Measurements from ENCODE around the gene BAZ2B.

DNA sequence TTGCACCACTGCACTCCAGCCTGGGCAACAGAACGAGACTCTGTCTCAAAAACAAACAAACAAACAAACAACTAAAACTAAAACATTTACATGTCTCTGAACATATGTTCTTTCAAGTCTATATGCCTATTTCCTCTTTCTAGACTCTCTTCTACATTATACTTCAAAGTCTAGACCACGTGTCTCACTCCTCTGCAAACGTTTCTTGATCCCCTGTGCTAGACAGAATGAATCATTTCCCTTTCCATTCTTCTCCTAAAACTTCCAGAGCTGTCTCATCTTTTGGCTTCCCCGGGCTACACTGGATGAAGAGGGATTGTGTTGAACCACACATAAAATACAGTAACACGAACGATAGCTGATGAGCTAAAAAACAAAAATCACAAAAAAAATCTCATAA, 67.1 kb downstream of the BAZ2B start:
- TF ChIP-seq, protein P1, sequence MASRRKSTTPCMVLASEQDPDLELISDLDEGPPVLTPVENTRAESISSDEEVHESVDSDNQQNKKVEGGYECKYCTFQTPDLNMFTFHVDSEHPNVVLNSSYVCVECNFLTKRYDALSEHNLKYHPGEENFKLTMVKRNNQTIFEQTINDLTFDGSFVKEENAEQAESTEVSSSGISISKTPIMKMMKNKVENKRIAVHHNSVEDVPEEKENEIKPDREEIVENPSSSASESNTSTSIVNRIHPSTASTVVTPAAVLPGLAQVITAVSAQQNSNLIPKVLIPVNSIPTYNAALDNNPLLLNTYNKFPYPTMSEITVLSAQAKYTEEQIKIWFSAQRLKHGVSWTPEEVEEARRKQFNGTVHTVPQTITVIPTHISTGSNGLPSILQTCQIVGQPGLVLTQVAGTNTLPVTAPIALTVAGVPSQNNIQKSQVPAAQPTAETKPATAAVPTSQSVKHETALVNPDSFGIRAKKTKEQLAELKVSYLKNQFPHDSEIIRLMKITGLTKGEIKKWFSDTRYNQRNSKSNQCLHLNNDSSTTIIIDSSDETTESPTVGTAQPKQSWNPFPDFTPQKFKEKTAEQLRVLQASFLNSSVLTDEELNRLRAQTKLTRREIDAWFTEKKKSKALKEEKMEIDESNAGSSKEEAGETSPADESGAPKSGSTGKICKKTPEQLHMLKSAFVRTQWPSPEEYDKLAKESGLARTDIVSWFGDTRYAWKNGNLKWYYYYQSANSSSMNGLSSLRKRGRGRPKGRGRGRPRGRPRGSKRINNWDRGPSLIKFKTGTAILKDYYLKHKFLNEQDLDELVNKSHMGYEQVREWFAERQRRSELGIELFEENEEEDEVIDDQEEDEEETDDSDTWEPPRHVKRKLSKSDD (conservative IDR thresholded peaks at IDR 0.05; ENCODE audit: low read length), result no peak
- TF ChIP-seq, protein P2, sequence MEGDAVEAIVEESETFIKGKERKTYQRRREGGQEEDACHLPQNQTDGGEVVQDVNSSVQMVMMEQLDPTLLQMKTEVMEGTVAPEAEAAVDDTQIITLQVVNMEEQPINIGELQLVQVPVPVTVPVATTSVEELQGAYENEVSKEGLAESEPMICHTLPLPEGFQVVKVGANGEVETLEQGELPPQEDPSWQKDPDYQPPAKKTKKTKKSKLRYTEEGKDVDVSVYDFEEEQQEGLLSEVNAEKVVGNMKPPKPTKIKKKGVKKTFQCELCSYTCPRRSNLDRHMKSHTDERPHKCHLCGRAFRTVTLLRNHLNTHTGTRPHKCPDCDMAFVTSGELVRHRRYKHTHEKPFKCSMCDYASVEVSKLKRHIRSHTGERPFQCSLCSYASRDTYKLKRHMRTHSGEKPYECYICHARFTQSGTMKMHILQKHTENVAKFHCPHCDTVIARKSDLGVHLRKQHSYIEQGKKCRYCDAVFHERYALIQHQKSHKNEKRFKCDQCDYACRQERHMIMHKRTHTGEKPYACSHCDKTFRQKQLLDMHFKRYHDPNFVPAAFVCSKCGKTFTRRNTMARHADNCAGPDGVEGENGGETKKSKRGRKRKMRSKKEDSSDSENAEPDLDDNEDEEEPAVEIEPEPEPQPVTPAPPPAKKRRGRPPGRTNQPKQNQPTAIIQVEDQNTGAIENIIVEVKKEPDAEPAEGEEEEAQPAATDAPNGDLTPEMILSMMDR (IDR thresholded peaks at IDR 0.05 in 2 of 3, conservative IDR thresholded peaks at IDR 0.05 in 1 of 3; ENCODE audit: insufficient read depth in 2 of 3, low read depth in 1 of 3, low read length in 3 of 3), result no peak
- TF ChIP-seq GTF2F1 (IDR thresholded peaks at IDR 0.05; ENCODE audit: low read depth, low read length) (no peak), TAF1 (IDR thresholded peaks at IDR 0.05; ENCODE audit: control insufficient read depth, extremely low read depth, insufficient read depth, low read length, severe bottlenecking) (no peak), ZNF766 (CRISPR knock-in tag; conservative IDR thresholded peaks at IDR 0.05) (no peak), THRAP3 (IDR thresholded peaks at IDR 0.05; ENCODE audit: borderline replicate concordance) (no peak), MYC (IDR thresholded peaks at IDR 0.05; ENCODE audit: low read depth, low read length) (no peak), MYC (CRISPR knock-in tag; IDR thresholded peaks at IDR 0.05; ENCODE audit: borderline replicate concordance, low read depth) (no peak), ZKSCAN8 (CRISPR knock-in tag; IDR thresholded peaks at IDR 0.05) (no peak), ZNF146 (CRISPR knock-in tag; IDR thresholded peaks at IDR 0.05; ENCODE audit: unreplicated experiment) (no peak), SP2 (IDR thresholded peaks at IDR 0.05; ENCODE audit: extremely low read depth, low read depth, low read length, poor library complexity, severe bottlenecking) (no peak)
- TF ChIP-seq, protein P3, sequence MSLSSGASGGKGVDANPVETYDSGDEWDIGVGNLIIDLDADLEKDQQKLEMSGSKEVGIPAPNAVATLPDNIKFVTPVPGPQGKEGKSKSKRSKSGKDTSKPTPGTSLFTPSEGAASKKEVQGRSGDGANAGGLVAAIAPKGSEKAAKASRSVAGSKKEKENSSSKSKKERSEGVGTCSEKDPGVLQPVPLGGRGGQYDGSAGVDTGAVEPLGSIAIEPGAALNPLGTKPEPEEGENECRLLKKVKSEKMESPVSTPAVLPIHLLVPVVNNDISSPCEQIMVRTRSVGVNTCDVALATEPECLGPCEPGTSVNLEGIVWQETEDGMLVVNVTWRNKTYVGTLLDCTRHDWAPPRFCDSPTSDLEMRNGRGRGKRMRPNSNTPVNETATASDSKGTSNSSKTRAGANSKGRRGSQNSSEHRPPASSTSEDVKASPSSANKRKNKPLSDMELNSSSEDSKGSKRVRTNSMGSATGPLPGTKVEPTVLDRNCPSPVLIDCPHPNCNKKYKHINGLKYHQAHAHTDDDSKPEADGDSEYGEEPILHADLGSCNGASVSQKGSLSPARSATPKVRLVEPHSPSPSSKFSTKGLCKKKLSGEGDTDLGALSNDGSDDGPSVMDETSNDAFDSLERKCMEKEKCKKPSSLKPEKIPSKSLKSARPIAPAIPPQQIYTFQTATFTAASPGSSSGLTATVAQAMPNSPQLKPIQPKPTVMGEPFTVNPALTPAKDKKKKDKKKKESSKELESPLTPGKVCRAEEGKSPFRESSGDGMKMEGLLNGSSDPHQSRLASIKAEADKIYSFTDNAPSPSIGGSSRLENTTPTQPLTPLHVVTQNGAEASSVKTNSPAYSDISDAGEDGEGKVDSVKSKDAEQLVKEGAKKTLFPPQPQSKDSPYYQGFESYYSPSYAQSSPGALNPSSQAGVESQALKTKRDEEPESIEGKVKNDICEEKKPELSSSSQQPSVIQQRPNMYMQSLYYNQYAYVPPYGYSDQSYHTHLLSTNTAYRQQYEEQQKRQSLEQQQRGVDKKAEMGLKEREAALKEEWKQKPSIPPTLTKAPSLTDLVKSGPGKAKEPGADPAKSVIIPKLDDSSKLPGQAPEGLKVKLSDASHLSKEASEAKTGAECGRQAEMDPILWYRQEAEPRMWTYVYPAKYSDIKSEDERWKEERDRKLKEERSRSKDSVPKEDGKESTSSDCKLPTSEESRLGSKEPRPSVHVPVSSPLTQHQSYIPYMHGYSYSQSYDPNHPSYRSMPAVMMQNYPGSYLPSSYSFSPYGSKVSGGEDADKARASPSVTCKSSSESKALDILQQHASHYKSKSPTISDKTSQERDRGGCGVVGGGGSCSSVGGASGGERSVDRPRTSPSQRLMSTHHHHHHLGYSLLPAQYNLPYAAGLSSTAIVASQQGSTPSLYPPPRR (CRISPR knock-in tag; IDR thresholded peaks at IDR 0.05; ENCODE audit: borderline replicate concordance), result no peak

Data from K562 (cell line).